Panc1 (cell line): ENCODE measurements around the gene GLCCI1. TPM values are rescaled to one million over a fixed set of nuclear protein-coding genes. Genes with fewer than 3 reads are reported as not detected.
"Not testable (repeated sequence)": the region's sequence is repeated elsewhere in the genome, so short reads cannot be mapped to it uniquely, and the experiment has no call there.

Experiments
- ATAC-seq: fragments of 200-7000 bp; cut with Tn5 transposase; 2 replicates; pipeline ENCODE4 v1.9.1; 2020; ENCODE audit warnings: mild to moderate bottlenecking, moderate library complexity
- BruUV-seq: library from RNA; stranded (reverse); fragments of 400-500 nt; replicated peaks from 2 replicates; lab custom pipeline; 2021; lab: Mats Ljungman, UMichigan
- CTCF ChIA-PET: fragments of 300-600 bp; sonication (Branson Sonifier 250); formaldehyde crosslinking; loops from one replicate; lab custom pipeline; 2022; ENCODE audit warnings: antibody characterized with exemption; lab: Charles Lee
- POLR2A ChIA-PET: fragments of 300-600 bp; sonication (Branson Sonifier 250); formaldehyde crosslinking; loops from one replicate; lab custom pipeline; 2022; ENCODE audit warnings: antibody characterized with exemption; lab: Charles Lee
- DNase-seq: peaks from one replicate; pipeline ENCODE4 v3.0.0-alpha.2; 2010; ENCODE audit warnings: low read depth, low spot score
- H3K27ac ChIP-seq: 2 replicates; pipeline ENCODE4 v1.5.1; 2011; ENCODE audit warnings: mild to moderate bottlenecking, low read length, inconsistent platforms
- H3K27me3 ChIP-seq: fragments of 200-500 bp; sonication (Bioruptor generic); 2 replicates; pipeline ENCODE4 v1.6.0; 2014; ENCODE audit warnings: low read length, inconsistent platforms; ENCODE audit not compliant: control insufficient read depth, insufficient read depth
- H3K36me3 ChIP-seq: fragments of 200-500 bp; sonication (Bioruptor generic); 2 replicates; pipeline ENCODE4 v1.5.1; 2014; ENCODE audit warnings: inconsistent platforms, mild to moderate bottlenecking, low read length, moderate library complexity; ENCODE audit not compliant: control insufficient read depth, insufficient read depth
- H3K4me1 ChIP-seq: 2 replicates; pipeline ENCODE4 v1.5.1; 2011; ENCODE audit warnings: inconsistent platforms, mild to moderate bottlenecking, low read length, moderate library complexity; ENCODE audit not compliant: control insufficient read depth, insufficient read depth
- H3K4me3 ChIP-seq, 2 experiments: 2 replicates each; pipeline ENCODE4 v1.5.1; 2011 to 2012; ENCODE audit warnings: low read depth in 2 of 2, low read length in 2 of 2, mild to moderate bottlenecking in 2 of 2, inconsistent platforms in 1 of 2, moderate library complexity in 1 of 2
- H3K9me3 ChIP-seq: fragments of 200-500 bp; sonication (Bioruptor generic); 2 replicates; pipeline ENCODE4 v1.5.1; 2014; ENCODE audit warnings: low read depth, mild to moderate bottlenecking, inconsistent platforms, low read length, moderate library complexity; ENCODE audit not compliant: control insufficient read depth, insufficient read depth
- CTCF ChIP-seq: fragments of 450-650 bp; IDR thresholded peaks from 2 replicates; pipeline ENCODE4 v1.5.1; 2017; ENCODE audit warnings: mild to moderate bottlenecking
- POLR2AphosphoS5 ChIP-seq: IDR thresholded peaks from 2 replicates; pipeline ENCODE4 v1.6.1; 2012; ENCODE audit warnings: mild to moderate bottlenecking, low read depth, low read length, moderate library complexity
- SIN3A ChIP-seq: IDR thresholded peaks from 2 replicates; pipeline ENCODE4 v1.6.1; 2012; ENCODE audit warnings: low read depth, mild to moderate bottlenecking, low read length, moderate library complexity, borderline replicate concordance; ENCODE audit not compliant: insufficient read depth
- TCF7L2 ChIP-seq: IDR thresholded peaks from 2 replicates; pipeline ENCODE4 v1.6.1; 2011; ENCODE audit warnings: mild to moderate bottlenecking, low read depth, low read length, inconsistent platforms
- in situ Hi-C: cut with HindIII; loops from 2 replicates; pipeline ENCODE4 v1.10.0; 2016; ENCODE audit warnings: low sequenced_read_pairs, low pct_unique_long_range_greater_than_20kb
- intact Hi-C: fragments of 100-400 bp; cut with micrococcal nuclease; formaldehyde crosslinking; loops from one replicate; pipeline ENCODE4 v1.10.0; 2022; ENCODE audit not compliant: unreplicated experiment
- total RNA-seq: library from RNA; stranded (reverse); gene quantifications from one replicate; pipeline ENCODE4 v1.2.1, GENCODE V29; 2021; ENCODE audit not compliant: unreplicated experiment
- TF ChIP-seq, protein P1 (sequence below), 2 experiments: IDR thresholded peaks; 2 replicates each; pipeline ENCODE4 v1.6.1; 2011 to 2012; ENCODE audit warnings: low read depth in 2 of 2, control low read depth in 1 of 2, low read length in 1 of 2, mild to moderate bottlenecking in 1 of 2, moderate library complexity in 1 of 2; ENCODE audit not compliant: insufficient read depth in 1 of 2

GLCCI1 gene
- total RNA-seq, 1 experiment from 2014 or later = 36.4 TPM

GRCh38 chr7:8092140-8092539 is 123.5 kb downstream of the GLCCI1 start:
- BruUV-seq = no TSS peak
- TF ChIP-seq POLR2AphosphoS5 (no peak), SIN3A (no peak), CTCF (no peak), TCF7L2 (no peak)
- TF ChIP-seq, protein P1, sequence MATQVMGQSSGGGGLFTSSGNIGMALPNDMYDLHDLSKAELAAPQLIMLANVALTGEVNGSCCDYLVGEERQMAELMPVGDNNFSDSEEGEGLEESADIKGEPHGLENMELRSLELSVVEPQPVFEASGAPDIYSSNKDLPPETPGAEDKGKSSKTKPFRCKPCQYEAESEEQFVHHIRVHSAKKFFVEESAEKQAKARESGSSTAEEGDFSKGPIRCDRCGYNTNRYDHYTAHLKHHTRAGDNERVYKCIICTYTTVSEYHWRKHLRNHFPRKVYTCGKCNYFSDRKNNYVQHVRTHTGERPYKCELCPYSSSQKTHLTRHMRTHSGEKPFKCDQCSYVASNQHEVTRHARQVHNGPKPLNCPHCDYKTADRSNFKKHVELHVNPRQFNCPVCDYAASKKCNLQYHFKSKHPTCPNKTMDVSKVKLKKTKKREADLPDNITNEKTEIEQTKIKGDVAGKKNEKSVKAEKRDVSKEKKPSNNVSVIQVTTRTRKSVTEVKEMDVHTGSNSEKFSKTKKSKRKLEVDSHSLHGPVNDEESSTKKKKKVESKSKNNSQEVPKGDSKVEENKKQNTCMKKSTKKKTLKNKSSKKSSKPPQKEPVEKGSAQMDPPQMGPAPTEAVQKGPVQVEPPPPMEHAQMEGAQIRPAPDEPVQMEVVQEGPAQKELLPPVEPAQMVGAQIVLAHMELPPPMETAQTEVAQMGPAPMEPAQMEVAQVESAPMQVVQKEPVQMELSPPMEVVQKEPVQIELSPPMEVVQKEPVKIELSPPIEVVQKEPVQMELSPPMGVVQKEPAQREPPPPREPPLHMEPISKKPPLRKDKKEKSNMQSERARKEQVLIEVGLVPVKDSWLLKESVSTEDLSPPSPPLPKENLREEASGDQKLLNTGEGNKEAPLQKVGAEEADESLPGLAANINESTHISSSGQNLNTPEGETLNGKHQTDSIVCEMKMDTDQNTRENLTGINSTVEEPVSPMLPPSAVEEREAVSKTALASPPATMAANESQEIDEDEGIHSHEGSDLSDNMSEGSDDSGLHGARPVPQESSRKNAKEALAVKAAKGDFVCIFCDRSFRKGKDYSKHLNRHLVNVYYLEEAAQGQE (IDR thresholded peaks at IDR 0.05; ENCODE audit: insufficient read depth in 1 of 2, low read depth in 2 of 2, low read length in 1 of 2) = no peak
- Histone ChIP-seq H3K4me3 (no peak overlapping the region), H3K36me3 (no peaks in the 10 kb centered on the region), H3K27me3 (no peaks in the 10 kb centered on the region), H3K27ac (no peak overlapping the region), H3K4me1 (no peaks in the 10 kb centered on the region), H3K9me3 (no peaks in the 10 kb centered on the region)
- ATAC-seq (no peak), DNase-seq (no peak)
- ChIA-PET POLR2A (no interaction called here), CTCF (no interaction called here)
- in situ Hi-C loops = no loop called here
- intact Hi-C loops = no loop called here

DNA sequence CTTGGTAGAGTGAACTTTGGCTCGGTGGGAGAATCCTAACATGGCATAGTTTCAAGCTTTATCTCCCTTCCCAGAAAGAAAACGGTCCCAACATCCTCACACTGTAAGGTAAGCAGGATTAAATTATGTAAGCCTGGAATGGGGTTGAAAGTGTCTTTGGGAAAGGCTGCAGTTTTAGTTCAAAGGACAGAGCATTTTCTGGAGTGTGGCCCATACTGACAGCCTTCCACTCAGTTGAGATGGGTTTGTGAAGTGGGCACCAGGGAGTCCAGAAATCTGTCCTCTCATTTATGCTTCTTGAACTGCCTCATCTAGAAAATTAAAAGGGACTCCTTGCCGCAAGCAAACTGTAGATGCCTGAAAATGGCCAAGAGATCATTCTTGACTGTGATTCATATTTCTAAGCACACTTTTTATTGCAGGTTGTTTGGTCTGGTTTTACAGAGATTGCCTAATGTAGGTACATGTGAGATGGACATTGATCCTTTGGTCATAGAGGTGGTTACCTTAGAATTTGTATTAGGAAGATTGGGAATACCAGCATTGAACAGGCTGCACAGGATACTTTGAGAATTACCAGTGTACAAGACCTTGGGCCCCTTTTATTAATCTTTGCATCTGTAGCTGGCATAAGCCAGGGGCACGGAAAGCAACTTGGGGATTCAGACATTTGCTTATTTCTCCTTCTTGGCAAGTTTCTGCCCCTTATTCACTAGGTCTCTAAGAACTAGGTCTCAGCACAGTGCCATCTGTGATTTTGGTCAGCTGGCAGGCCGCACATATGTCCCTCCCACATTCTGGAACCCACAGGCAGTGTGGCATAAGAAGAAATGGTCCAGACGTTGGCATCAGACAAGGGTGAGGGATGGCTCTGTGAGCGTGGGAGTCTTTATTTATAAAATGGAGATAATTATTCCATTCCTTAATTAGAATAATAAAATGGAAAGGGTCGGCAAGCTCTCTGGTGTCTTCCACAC is 125.9 kb downstream of the GLCCI1 start:
- Histone ChIP-seq H3K27ac (no peak overlapping the region), H3K27me3 (no peaks in the 10 kb centered on the region), H3K36me3 (no peaks in the 10 kb centered on the region), H3K4me3 (no peak overlapping the region), H3K4me1 (no peaks in the 10 kb centered on the region), H3K9me3 (no peaks in the 10 kb centered on the region)
- ChIA-PET POLR2A (no interaction called here), CTCF (no interaction called here)
- TF ChIP-seq SIN3A (no peak), TCF7L2 (no peak), POLR2AphosphoS5 (no peak), CTCF (no peak)
- TF ChIP-seq, protein P1 (IDR thresholded peaks at IDR 0.05; ENCODE audit: insufficient read depth in 1 of 2, low read depth in 2 of 2, low read length in 1 of 2) = no peak
- BruUV-seq = no TSS peak
- in situ Hi-C loops (no loop called here), intact Hi-C loops (no loop called here)
- DNase-seq (no peak), ATAC-seq (no peak)

DNA sequence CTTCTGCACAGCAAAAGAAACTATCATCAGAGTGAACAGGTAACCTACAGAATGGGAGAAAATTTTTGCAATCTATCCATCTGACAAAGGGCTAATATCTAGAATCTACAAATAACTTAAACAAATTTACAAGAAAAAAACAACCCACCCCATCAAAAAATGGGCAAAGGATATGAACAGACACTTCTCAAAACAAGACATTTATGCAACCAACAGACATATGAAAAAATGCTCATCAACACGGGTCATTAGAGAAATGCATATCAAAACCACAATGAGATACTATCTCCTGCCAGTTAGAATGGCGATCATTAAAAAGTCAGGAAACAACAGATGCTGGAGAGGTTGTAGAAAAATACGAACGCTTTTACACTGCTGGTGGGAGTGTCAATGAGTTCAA is 132.7 kb downstream of the GLCCI1 start:
- H3K36me3 ChIP-seq, CTCF ChIA-PET, H3K27me3 ChIP-seq, H3K9me3 ChIP-seq, DNase-seq, intact Hi-C loops, H3K27ac ChIP-seq, BruUV-seq, in situ Hi-C loops, H3K4me3 ChIP-seq, ATAC-seq, POLR2A ChIA-PET, H3K4me1 ChIP-seq: not testable (repeated sequence)
